GM12892 (cell line): ENCODE measurements around the gene NHLRC1.

Experiments
- POLR2A ChIP-seq: IDR thresholded peaks from 2 replicates; pipeline ENCODE4 v1.6.1; 2011; ENCODE audit warnings: low read depth, low read length, control low read depth
- POLR2AphosphoS5 ChIP-seq: IDR thresholded peaks from 2 replicates; pipeline ENCODE4 v1.6.1; 2011; ENCODE audit warnings: low read depth, low read length, control low read depth
- TAF1 ChIP-seq: IDR thresholded peaks from 2 replicates; pipeline ENCODE4 v1.6.1; 2011; ENCODE audit warnings: low read depth, mild to moderate bottlenecking, control low read depth, low read length, borderline replicate concordance

DNA sequence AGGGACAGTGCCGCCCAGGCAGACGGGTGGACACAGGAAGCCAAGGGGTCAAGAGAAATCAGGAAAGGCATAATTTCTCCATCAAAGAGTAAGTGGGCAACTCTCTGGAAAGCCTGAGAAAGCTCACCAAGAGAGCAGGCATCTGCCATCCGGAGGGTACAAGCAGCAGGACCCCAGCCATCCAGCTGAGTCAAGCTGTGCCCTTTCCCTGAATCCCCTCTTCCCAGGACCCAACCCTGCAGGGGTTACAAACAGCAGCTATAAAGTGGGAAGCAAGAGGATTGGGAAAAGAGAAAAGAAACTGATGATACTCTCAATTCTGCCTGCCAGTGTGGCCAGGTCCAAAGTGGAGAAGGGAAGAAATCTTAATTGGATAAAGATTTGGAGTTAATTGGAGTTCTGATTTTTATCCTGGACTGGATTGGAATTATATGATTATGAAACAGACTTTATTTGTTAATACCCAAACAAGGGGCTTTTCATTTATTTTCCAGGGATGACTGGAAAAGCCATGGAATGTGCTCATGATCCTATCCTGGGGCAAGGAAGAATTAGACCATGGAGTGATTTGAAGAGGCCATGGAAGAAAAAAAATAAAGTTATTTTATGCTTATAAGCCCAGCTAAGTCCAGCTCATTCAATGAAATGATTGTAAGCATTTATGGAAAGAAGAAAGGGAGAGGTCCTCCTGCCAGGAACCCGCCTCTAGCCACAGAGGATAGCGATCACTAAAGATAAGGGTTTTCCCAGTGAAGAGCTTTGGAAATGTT is 34.9 kb downstream of the NHLRC1 start:
- TF ChIP-seq TAF1 (no peak), POLR2AphosphoS5 (no peak), POLR2A (no peak)
